Inflammatory macrophage treated with lipopolysaccharide for 4 hours (primary cell): ENCODE results near the gene KRT31.
"Not testable (repeated sequence)": the region's sequence is repeated elsewhere in the genome, so short reads cannot be mapped to it uniquely, and the experiment has no call there.

Experiments used
- DNase-seq: peaks from one replicate; pipeline ENCODE4 v3.0.0-alpha.2; 2020

Gene KRT31

DNA sequence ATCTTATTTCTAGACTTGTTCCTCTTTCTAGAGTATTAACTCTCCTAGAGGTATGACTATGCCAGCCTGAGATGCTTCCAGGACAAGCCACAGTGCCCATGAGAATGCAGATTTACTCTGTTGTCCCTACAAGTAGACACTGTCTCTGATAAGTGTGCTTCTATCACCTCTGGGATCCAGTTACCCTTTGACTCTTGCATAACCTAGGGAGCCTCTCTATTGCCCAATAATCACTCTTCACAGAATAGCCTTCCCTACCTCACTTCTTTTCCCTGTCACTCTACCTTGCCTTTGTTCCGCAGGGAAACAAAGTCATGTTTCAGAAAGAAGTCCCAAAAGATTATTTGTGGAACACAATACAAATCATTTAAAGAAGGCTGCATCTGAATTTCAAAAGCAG is 13.7 kb downstream of the KRT31 start:
- no peak for DNase-seq

GRCh38 chr17:41382394-41382793 is 15.0 kb downstream of the KRT31 start:
- no peak for DNase-seq

GRCh38 chr17:41381943-41382342 is 15.5 kb downstream of the KRT31 start, which contains the start of gene KRT34:
KRT34 (minus strand) TSS chr17:41382306; CDS start chr17:41382246, 60 bp downstream.
- DNase-seq: not testable (repeated sequence)

DNA sequence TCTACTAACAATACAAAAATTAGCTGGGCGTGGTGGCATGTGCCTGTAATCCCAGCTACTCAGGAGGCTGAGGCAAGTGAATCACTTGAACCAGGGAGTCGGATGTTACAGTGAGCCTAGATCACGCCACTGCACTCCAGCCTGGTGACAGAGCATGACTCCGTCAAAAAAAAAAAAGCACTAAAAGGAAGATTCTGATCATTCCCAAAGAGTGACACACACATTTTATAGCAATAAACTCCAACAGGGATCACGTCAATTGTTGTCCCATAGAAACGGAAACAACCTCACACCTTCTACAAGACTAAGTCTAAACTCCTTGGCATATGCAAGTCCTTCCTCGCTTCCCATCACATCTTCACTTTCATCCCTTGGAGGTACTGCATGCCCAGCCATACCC is 17.3 kb downstream of the KRT31 start:
- not testable (repeated sequence) for DNase-seq

- no peak for DNase-seq
Measured at GRCh38 chr17:41377546-41377945, 19.9 kb downstream of the KRT31 start.

- DNase-seq: no peak
Measured at GRCh38 chr17:41369713-41370112, 27.7 kb downstream of the KRT31 start, which contains the start of gene KRT33B. KRT33B (minus strand) TSS chr17:41369813; CDS start chr17:41369750, 63 bp downstream.

- DNase-seq: no peak
Measured at GRCh38 chr17:41369023-41369422, 28.4 kb downstream of the KRT31 start.

DNA sequence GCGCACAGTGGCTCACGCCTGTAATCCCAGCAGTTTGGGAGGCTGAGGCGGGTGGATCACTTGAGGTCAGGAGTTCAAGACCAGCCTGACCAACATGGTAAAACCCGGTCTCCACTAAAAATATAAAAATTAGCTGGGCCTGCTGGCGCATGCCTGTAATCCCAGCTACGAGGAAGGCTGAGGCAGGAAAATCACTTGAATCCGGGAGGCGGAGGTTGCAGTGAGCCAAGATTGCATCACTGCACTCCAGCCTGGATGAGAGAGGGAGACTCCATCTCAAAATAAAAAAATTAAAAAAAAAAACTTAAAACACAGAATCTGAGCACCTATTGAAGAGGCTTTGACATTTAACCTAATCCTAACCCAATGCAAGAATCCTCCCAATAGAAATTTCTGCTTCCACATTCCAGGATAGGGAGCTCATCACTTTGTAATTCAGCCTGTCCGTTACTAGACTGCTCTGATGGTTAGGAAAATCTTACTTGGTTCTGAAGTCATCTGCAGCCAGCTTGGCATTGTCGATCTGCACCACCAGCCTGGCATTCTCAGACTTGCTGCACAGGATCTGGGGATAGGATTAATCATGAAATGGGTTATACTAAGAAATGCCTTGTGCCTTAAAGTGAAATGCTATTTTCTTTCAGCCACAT is 29.9 kb downstream of the KRT31 start:
- no peak for DNase-seq

DNA sequence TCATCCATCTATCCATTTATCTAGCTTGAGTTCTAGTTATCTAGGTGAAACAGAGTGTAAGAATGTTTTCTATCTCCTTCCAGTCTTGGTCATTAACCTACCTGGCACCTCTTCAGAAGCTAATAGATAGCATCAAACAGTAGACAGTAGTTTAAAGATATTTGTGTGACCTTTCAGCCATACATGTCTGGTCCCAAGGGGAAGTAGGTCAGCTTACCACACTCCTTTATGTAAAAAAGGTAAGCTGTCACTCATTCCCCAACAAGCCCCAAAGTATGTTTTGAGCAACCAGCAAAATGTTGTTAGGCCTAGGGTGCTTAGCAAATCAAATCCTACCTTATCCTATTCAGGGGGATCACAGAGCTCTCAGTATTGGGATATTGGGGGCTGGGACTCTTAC is 31.3 kb downstream of the KRT31 start:
- DNase-seq: no peak

DNA sequence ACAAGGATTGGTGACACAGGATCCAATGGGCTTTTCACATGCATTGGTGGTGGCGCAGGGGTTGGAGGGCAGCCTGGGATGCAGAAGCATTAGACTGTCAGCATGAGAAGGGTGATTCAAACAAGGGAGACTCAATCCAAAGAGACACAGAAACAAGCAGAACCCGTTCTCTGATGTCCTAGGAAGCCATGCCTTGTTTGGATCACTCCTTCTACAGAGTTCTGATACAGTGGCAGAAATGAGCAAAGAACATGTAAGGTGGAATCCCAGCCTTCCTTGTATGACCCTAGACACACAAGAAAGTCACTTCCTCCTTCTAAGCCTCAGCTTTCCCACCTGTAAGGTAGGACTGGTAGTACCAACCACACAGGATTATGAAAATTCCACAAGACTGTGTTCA is 33.5 kb downstream of the KRT31 start:
- no peak for DNase-seq

GRCh38 chr17:41360296-41360995 is 37.0 kb downstream of the KRT31 start:
- no peak for DNase-seq

- DNase-seq: peak; percentile 58
Measured at GRCh38 chr17:41354536-41354935, 42.9 kb downstream of the KRT31 start.

- DNase-seq: no peak
Measured at GRCh38 chr17:41352597-41353366, 44.6 kb downstream of the KRT31 start.

DNA sequence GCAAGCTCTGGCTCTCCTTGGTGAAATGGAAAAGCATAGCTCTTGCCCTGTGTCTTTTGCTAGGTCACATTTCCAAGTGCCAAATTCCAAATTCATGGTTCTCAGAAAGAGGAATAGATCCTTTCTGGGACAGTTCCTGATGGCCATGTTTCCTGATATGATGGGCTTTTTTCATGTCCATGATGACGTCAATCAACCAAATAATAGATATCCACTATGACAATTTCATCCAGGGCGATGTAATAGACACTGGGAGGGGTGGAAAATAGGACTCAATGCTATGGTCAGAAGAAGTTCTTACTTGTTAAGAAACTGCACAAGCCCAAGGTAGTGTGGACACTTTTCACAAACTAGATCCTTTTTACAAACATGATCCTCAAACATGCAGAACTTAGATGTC is 46.2 kb downstream of the KRT31 start:
- no peak for DNase-seq

GRCh38 chr17:41350381-41350878 is 47.0 kb downstream of the KRT31 start, which contains the start of gene KRT33A:
KRT33A (minus strand) TSS chr17:41350828; CDS start chr17:41350767, 61 bp downstream.
- DNase-seq: not testable (repeated sequence)

GRCh38 chr17:41347869-41348760 is 49.3 kb downstream of the KRT31 start:
- no peak for DNase-seq

- not testable (repeated sequence) for DNase-seq
Measured at GRCh38 chr17:41346421-41346820, 51.0 kb downstream of the KRT31 start.

- DNase-seq: no peak
Measured at GRCh38 chr17:41345992-41346391, 51.4 kb downstream of the KRT31 start.
